ENCODE measurements around the gene MMP15.

Gene MMP15

GRCh38 chr16:58011652-58012051 is 13.9 kb upstream of the MMP15 start:
- TF ChIP-seq CTCF (conservative IDR thresholded peaks at IDR 0.05; ENCODE audit: low read length): no peak; the same call in 1 of the 2 replicates
- no peak overlapping the region for H3K4me3 ChIP-seq (ENCODE audit: low read length)
- DNase-seq (ENCODE audit: low read depth): peak; percentile 79

- no peak overlapping the region for H3K4me3 ChIP-seq (ENCODE audit: low read length)
- DNase-seq (ENCODE audit: low read depth): no peak
- no peak for TF ChIP-seq CTCF (conservative IDR thresholded peaks at IDR 0.05; ENCODE audit: low read length)
Observed at GRCh38 chr16:58012481-58012880, 13.1 kb upstream of the MMP15 start.

- no peak for DNase-seq (ENCODE audit: low read depth)
- no peak overlapping the region for H3K4me3 ChIP-seq (ENCODE audit: low read length)
- TF ChIP-seq CTCF (conservative IDR thresholded peaks at IDR 0.05; ENCODE audit: low read length): no peak
Observed at GRCh38 chr16:58013201-58013956, 12.2 kb upstream of the MMP15 start.

- no peak overlapping the region for H3K4me3 ChIP-seq (ENCODE audit: low read length)
- no peak for TF ChIP-seq CTCF (conservative IDR thresholded peaks at IDR 0.05; ENCODE audit: low read length)
- peak; percentile 21 for DNase-seq (ENCODE audit: low read depth)
Observed at GRCh38 chr16:58016840-58017446, 8.6 kb upstream of the MMP15 start.

- H3K4me3 ChIP-seq (ENCODE audit: low read length): no peak overlapping the region
- no peak for TF ChIP-seq CTCF (conservative IDR thresholded peaks at IDR 0.05; ENCODE audit: low read length)
- no peak for DNase-seq (ENCODE audit: low read depth)
Observed at GRCh38 chr16:58018803-58019202, 6.8 kb upstream of the MMP15 start.

GRCh38 chr16:58019866-58020538 is 5.6 kb upstream of the MMP15 start:
- TF ChIP-seq CTCF (conservative IDR thresholded peaks at IDR 0.05; ENCODE audit: low read length): no peak; the same call in 1 of the 2 replicates
- H3K4me3 ChIP-seq (ENCODE audit: low read length): no peak overlapping the region
- no peak for DNase-seq (ENCODE audit: low read depth)

Measured in AG10803 (cell line).